Hepatic stellate cell (primary cell): Measurements from ENCODE around the gene CERT1.
"Not testable (repeated sequence)": the region's sequence is repeated elsewhere in the genome, so short reads cannot be mapped to it uniquely, and the experiment has no call there.

ENCODE experiments used
- DNase-seq: peaks from one replicate; pipeline ENCODE4 v3.0.0; 2011; ENCODE audit warnings: low spot score

CERT1 gene

GRCh38 chr5:75511435-75512382 lies at the start of gene CERT1, which contains the start of gene POLK:
Gene CERT1 (minus strand): TSS chr5:75511629. CDS start chr5:75511207, 422 bp downstream.
Gene POLK (plus strand): TSS chr5:75511891.
- peak; percentile 98 for DNase-seq

GRCh38 chr5:75560655-75561054 lies 49.2 kb upstream of the CERT1 start:
- not testable (repeated sequence) for DNase-seq

GRCh38 chr5:75558981-75559632 lies 47.7 kb upstream of the CERT1 start:
- DNase-seq, result no peak

- no peak for DNase-seq
These were observed 46.8 kb upstream of the CERT1 start for GRCh38 chr5:75558221-75558620.

- no peak for DNase-seq
These were observed 41.9 kb upstream of the CERT1 start for GRCh38 chr5:75553358-75553757.

GRCh38 chr5:75552764-75553163 lies 41.3 kb upstream of the CERT1 start:
- DNase-seq, result no peak

- DNase-seq, result peak; percentile 7
These were observed 40.0 kb upstream of the CERT1 start for GRCh38 chr5:75551471-75551870.

GRCh38 chr5:75550597-75550996 lies 39.2 kb upstream of the CERT1 start:
- no peak for DNase-seq

GRCh38 chr5:75547812-75548211 lies 36.4 kb upstream of the CERT1 start:
- DNase-seq, result no peak

- no peak for DNase-seq
These were observed 35.4 kb upstream of the CERT1 start for GRCh38 chr5:75546830-75547229.

GRCh38 chr5:75545131-75545530 lies 33.7 kb upstream of the CERT1 start:
- DNase-seq, result no peak

- DNase-seq, result no peak
These were observed 26.8 kb upstream of the CERT1 start for GRCh38 chr5:75538211-75538610.

- no peak for DNase-seq
These were observed 25.4 kb upstream of the CERT1 start for GRCh38 chr5:75536694-75537360.

GRCh38 chr5:75536147-75536546 lies 24.7 kb upstream of the CERT1 start:
- no peak for DNase-seq

- DNase-seq, result no peak
These were observed 23.3 kb upstream of the CERT1 start for GRCh38 chr5:75534734-75535133.

- not testable (repeated sequence) for DNase-seq
These were observed 22.3 kb upstream of the CERT1 start for GRCh38 chr5:75533716-75534115.

GRCh38 chr5:75532190-75532589 lies 20.8 kb upstream of the CERT1 start:
- no peak for DNase-seq

GRCh38 chr5:75529185-75529584 lies 17.8 kb upstream of the CERT1 start:
- no peak for DNase-seq

- DNase-seq, result no peak
These were observed 14.6 kb upstream of the CERT1 start for GRCh38 chr5:75526070-75526469.

- DNase-seq, result no peak
These were observed 13.9 kb upstream of the CERT1 start for GRCh38 chr5:75525344-75525743.

- DNase-seq, result no peak
These were observed 13.2 kb upstream of the CERT1 start for GRCh38 chr5:75524591-75524990.

- DNase-seq, result no peak
These were observed 12.6 kb upstream of the CERT1 start for GRCh38 chr5:75524071-75524470.

- DNase-seq, result no peak
These were observed 11.8 kb upstream of the CERT1 start for GRCh38 chr5:75523275-75523674.
